Spleen (tissue), 11 donors: ENCODE measurements around the gene CMTM6. TPM values are rescaled to one million over a fixed set of nuclear protein-coding genes. Genes with fewer than 3 reads are reported as not detected.

Experiments used
- DNase-seq: peaks from one replicate; pipeline ENCODE4 v3.0.0-alpha.2; 2020
- H3K27ac ChIP-seq, 8 donors: fragments of 200-600 bp; sonication (generic) in 7 of 8; 1 replicate in 4 of 8; 2 replicates in 4 of 8; pipeline versions ENCODE4 v1.5.0 to v1.8.0; 2016 to 2021; ENCODE audit warnings: inconsistent platforms in 4 of 8, mild to moderate bottlenecking in 4 of 8, moderate library complexity in 1 of 8
- H3K27me3 ChIP-seq, 7 donors: fragments of 200-600 bp; sonication (generic) in 6 of 7; replicated peaks in 1 of 7; 1 replicate in 4 of 7; 2 replicates in 3 of 7; pipeline versions ENCODE4 v1.5.0 to v1.8.0; 2016 to 2021; ENCODE audit warnings: inconsistent platforms in 3 of 7, mild to moderate bottlenecking in 1 of 7
- H3K36me3 ChIP-seq, 6 donors: fragments of 200-600 bp; sonication (generic) in 5 of 6; 1 replicate in 4 of 6; 2 replicates in 2 of 6; pipeline versions ENCODE4 v1.5.0 to v1.8.0; 2016 to 2021; ENCODE audit warnings: inconsistent platforms in 2 of 6
- H3K4me1 ChIP-seq, 6 donors: fragments of 200-600 bp; sonication (generic) in 5 of 6; 1 replicate in 3 of 6; 2 replicates in 3 of 6; pipeline versions ENCODE4 v1.5.0 to v1.8.0; 2016 to 2021; ENCODE audit warnings: inconsistent platforms in 3 of 6
- H3K4me3 ChIP-seq, 8 donors: fragments of 200-600 bp; sonication (generic) in 7 of 8; 1 replicate in 4 of 8; 2 replicates in 4 of 8; pipeline versions ENCODE4 v1.5.0 to v1.8.0; 2016 to 2021; ENCODE audit warnings: inconsistent platforms in 4 of 8, mild to moderate bottlenecking in 4 of 8, moderate library complexity in 2 of 8
- H3K9me3 ChIP-seq, 8 donors: fragments of 200-600 bp; sonication (generic) in 7 of 8; 1 replicate in 4 of 8; 2 replicates in 4 of 8; pipeline versions ENCODE4 v1.5.0 to v1.8.0; 2016 to 2021; ENCODE audit warnings: inconsistent platforms in 4 of 8
- POLR2A ChIP-seq, 3 donors: fragments of 450-650 bp; IDR thresholded peaks; one replicate each; pipeline ENCODE4 v1.5.1; 2017; ENCODE audit warnings: antibody characterized with exemption in 3 of 3, mild to moderate bottlenecking in 1 of 3
- POLR2AphosphoS5 ChIP-seq, 3 donors: sonication (generic); formaldehyde crosslinking; IDR thresholded peaks; one replicate each; pipeline ENCODE4 v1.5.1; 2017; ENCODE audit warnings: antibody characterized with exemption in 3 of 3
- WGBS, 5 donors: extraction: QIAGEN DNeasy Blood & Tissue Kit in 3 of 5; methylation state at CpG; one replicate each; pipeline versions ENCODE4 v1.1.5 to v1.1.7; 2013 to 2018; 5-methylcytosine and 5-hydroxymethylcytosine counted together
- intact Hi-C: fragments of 100-400 bp; cut with DNase I; formaldehyde crosslinking; loops from one replicate; pipeline ENCODE4 v1.15.0; 2023; ENCODE audit warnings: low total_unique reads
- polyA plus RNA-seq, 3 donors: library from polyadenylated mRNA; stranded (reverse); fragments of 200-250 nt; gene quantifications; one replicate each; pipeline ENCODE4 v1.2.1, GENCODE V29; 2013
- total RNA-seq, 7 donors: library from RNA; depleted of rRNA in 3 of 7; stranded (reverse); fragments of >200 nt in 3 of 7; fragmentation: NEBNext Ultra II Directional in 4 of 7; extraction: Animal tissue kit (Norgen Biotek cat#: 25700) in 4 of 7; gene quantifications; one replicate each; pipeline versions ENCODE4 v1.1.0 to v1.2.1, GENCODE V29; 2016 to 2021
- TF ChIP-seq, protein P1 (sequence below), 11 experiments: fragments of 200-600 bp in 7 of 11; fragments of 450-650 bp in 4 of 11; sonication (generic) in 4 of 11; IDR thresholded peaks in 8 of 11; conservative IDR thresholded peaks in 3 of 11; 1 replicate in 7 of 11; 2 replicates in 4 of 11; pipeline versions ENCODE4 v1.4.0 to v1.8.0; 2016 to 2021; ENCODE audit warnings: antibody characterized with exemption in 11 of 11, inconsistent platforms in 4 of 11, mild to moderate bottlenecking in 1 of 11
- donor health status: healthy with polysubstance abuse.
- donor health status: DM: no; HTN: no; CAD: no; lungs with moderate emphysema.
- donor health status: DM: no; HTN: no; CAD: no.
- donor health status: Bipolar disorder and iron deficiency.
- donor health status: healthy.
- donor health status: DM: no; HTN: no; CAD: no.
- donor health status: DM: yes; HTN: yes; CAD: no.

The CMTM6 gene
- total and polyA plus RNA-seq, 10 donors: 26.6 to 116 (median 75.4) TPM

- 10 to 36% (median 21%) methylated on average over 9 of the region's 9 CpGs for WGBS, 5 donors
- peak overlapping the region; percentile 13 to 94 (median 85) for H3K27ac ChIP-seq
- peaks cover 25 to 82% (median 72%) of the 10 kb centered on the region in 6 donors for H3K4me1 ChIP-seq
- H3K36me3 ChIP-seq: peaks cover 0 to 51% (median 15%) of the 10 kb centered on the region in 6 donors
- DNase-seq: peak; percentile 81
- TF ChIP-seq, protein P1, sequence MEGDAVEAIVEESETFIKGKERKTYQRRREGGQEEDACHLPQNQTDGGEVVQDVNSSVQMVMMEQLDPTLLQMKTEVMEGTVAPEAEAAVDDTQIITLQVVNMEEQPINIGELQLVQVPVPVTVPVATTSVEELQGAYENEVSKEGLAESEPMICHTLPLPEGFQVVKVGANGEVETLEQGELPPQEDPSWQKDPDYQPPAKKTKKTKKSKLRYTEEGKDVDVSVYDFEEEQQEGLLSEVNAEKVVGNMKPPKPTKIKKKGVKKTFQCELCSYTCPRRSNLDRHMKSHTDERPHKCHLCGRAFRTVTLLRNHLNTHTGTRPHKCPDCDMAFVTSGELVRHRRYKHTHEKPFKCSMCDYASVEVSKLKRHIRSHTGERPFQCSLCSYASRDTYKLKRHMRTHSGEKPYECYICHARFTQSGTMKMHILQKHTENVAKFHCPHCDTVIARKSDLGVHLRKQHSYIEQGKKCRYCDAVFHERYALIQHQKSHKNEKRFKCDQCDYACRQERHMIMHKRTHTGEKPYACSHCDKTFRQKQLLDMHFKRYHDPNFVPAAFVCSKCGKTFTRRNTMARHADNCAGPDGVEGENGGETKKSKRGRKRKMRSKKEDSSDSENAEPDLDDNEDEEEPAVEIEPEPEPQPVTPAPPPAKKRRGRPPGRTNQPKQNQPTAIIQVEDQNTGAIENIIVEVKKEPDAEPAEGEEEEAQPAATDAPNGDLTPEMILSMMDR (IDR thresholded peaks at IDR 0.05 in 8 of 11, conservative IDR thresholded peaks at IDR 0.05 in 3 of 11): no peak
- peak; percentile 12 to 79 (median 68) for TF ChIP-seq POLR2AphosphoS5 (IDR thresholded peaks at IDR 0.05)
- intact Hi-C loops: no loop called here
- no peaks in the 10 kb centered on the region for H3K9me3 ChIP-seq
- H3K4me3 ChIP-seq: peak overlapping the region in 1 of 8 donors; percentile 22
- no peaks in the 10 kb centered on the region for H3K27me3 ChIP-seq
Measured at GRCh38 chr3:32457971-32458471, 44.6 kb downstream of the CMTM6 start.

GRCh38 chr3:32456429-32457130 lies 46.1 kb downstream of the CMTM6 start:
- peak overlapping the region in 7 of 8 donors; percentile 47 to 94 (median 85) for H3K27ac ChIP-seq
- TF ChIP-seq, protein P1 (IDR thresholded peaks at IDR 0.05 in 8 of 11, conservative IDR thresholded peaks at IDR 0.05 in 3 of 11): no peak
- no peak for TF ChIP-seq POLR2A (IDR thresholded peaks at IDR 0.05)
- no peak for TF ChIP-seq POLR2AphosphoS5 (IDR thresholded peaks at IDR 0.05)
- peak; percentile 74 for DNase-seq
- H3K4me1 ChIP-seq: peaks cover 25 to 68% (median 62%) of the 10 kb centered on the region in 6 donors
- H3K4me3 ChIP-seq: peak overlapping the region in 1 of 8 donors; percentile 21
- no peaks in the 10 kb centered on the region for H3K27me3 ChIP-seq
- H3K9me3 ChIP-seq: no peaks in the 10 kb centered on the region
- peaks cover 0 to 65% (median 23%) of the 10 kb centered on the region in 6 donors for H3K36me3 ChIP-seq
- WGBS, 5 donors: 82 to 89% (median 85%) methylated on average over 11 of the region's 11 CpGs
- intact Hi-C loops: no loop called here

GRCh38 chr3:32455609-32456428 lies 46.8 kb downstream of the CMTM6 start:
- Histone ChIP-seq H3K4me3 (peak overlapping the region in 1 of 8 donors; percentile 21), H3K27me3 (no peaks in the 10 kb centered on the region), H3K9me3 (no peaks in the 10 kb centered on the region), H3K4me1 (peaks cover 25 to 61% (median 57%) of the 10 kb centered on the region in 6 donors), H3K36me3 (peaks cover 0 to 73% (median 26%) of the 10 kb centered on the region in 6 donors), H3K27ac (peak overlapping the region in 7 of 8 donors; percentile 47 to 94 (median 85))
- TF ChIP-seq POLR2A (IDR thresholded peaks at IDR 0.05): no peak
- peak in 1 of 3 donors; percentile 29 for TF ChIP-seq POLR2AphosphoS5 (IDR thresholded peaks at IDR 0.05)
- TF ChIP-seq, protein P1 (IDR thresholded peaks at IDR 0.05 in 8 of 11, conservative IDR thresholded peaks at IDR 0.05 in 3 of 11): no peak
- intact Hi-C loops: no loop called here
- DNase-seq: no peak
- WGBS, 5 donors: 73 to 89% (median 82%) methylated on average over 15 of the region's 15 CpGs
